ENCODE data around the gene CCNB1IP1. TPM values are rescaled to one million over a fixed set of nuclear protein-coding genes. Genes with fewer than 3 reads are reported as not detected.

CCNB1IP1 gene
- 124 TPM for polyA plus RNA-seq (2012; ENCODE audit: insufficient read depth, insufficient read length, low read depth)

DNA sequence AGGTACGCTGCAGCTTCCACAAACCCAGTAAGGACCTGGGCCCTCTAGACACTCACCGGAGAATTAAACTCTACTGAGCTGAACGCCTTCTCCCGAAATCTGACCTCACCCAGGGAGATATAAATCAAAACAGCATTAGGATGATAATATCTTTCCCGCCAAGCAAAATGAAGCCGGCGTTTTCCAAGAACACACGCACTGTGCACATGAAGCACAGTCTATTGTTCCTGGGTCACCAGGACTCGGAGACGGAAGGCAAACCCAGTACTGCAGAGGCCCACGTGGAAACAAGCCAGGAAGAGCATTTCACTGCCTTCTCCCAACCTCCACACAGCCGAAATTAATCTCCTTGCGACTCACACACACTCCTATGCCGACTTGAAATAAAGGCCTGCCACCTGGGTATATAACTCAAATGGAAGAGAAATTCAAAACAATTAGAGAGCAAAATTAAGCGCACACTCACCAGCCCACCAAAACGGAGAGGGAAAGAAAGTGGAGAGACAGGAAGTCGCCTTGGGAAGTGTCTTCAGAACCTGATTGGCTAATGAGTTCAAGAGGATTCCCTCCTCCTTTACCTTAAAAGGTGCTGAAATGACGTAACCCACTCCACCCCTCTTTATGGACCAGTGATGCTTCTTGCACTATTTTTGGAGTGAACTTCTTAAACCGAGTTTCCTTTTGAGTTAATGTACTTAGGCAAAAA is at the start of gene CCNB1IP1:
Gene CCNB1IP1 (minus strand): TSS at position 492 of the 706 bp plus-strand sequence. CDS start 16,756 bp downstream, outside the sequence.
- Histone ChIP-seq H3K4me3 (ENCODE audit: low read depth, low read length) (peak within 1 kb of the TSS; percentile 92), H3K4me1 (no peaks in the 10 kb centered on the region), H3K27me3 (no peaks in the 10 kb centered on the region), H3K9me3 (no peaks in the 10 kb centered on the region), H3K36me3 (peaks cover 25% of the 10 kb centered on the region)
- TF ChIP-seq CTCF (IDR thresholded peaks at IDR 0.05; ENCODE audit: low read depth, low read length): no peak
- DNase-seq: peak; percentile 64

- H3K9me3 ChIP-seq: no peaks in the 10 kb centered on the region
- DNase-seq: no peak
- no peak overlapping the region for H3K4me3 ChIP-seq (ENCODE audit: low read depth, low read length)
- no peaks in the 10 kb centered on the region for H3K27me3 ChIP-seq
- no peak for TF ChIP-seq CTCF (IDR thresholded peaks at IDR 0.05; ENCODE audit: low read depth, low read length)
- no peaks in the 10 kb centered on the region for H3K4me1 ChIP-seq
- no peaks in the 10 kb centered on the region; the same call in 1 of the 2 replicates for H3K36me3 ChIP-seq
Measured at GRCh38 chr14:20382526-20382925, 49.4 kb upstream of the CCNB1IP1 start.

- H3K4me1 ChIP-seq: no peaks in the 10 kb centered on the region
- H3K27me3 ChIP-seq: no peaks in the 10 kb centered on the region
- H3K4me3 ChIP-seq (ENCODE audit: low read depth, low read length): no peak overlapping the region
- H3K9me3 ChIP-seq: no peaks in the 10 kb centered on the region
- no peak for TF ChIP-seq CTCF (IDR thresholded peaks at IDR 0.05; ENCODE audit: low read depth, low read length)
- H3K36me3 ChIP-seq: no peaks in the 10 kb centered on the region; the same call in 1 of the 2 replicates
- no peak for DNase-seq
Measured at GRCh38 chr14:20381341-20381740, 48.3 kb upstream of the CCNB1IP1 start.

DNA sequence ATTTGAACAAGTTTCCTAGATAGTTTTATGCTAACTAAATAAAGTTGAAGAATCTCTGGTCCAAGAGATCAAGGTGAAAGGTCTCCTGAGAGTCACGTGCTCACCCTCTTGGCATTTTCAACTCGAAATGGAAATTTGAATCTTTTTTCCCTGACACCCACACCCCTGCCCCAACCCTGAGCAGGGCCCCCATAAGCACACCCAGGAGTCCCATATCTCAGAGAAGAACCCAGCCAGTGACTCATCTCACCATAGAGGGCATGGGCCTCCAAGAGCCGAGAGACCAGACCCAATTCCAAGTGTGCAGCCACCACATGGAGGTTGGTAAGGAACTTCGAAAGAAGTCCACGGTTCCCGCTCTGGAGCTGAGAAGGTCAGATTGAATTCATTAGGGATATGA is 47.6 kb upstream of the CCNB1IP1 start:
- H3K36me3 ChIP-seq: no peaks in the 10 kb centered on the region
- TF ChIP-seq CTCF (IDR thresholded peaks at IDR 0.05; ENCODE audit: low read depth, low read length): no peak
- no peak for DNase-seq

DNA sequence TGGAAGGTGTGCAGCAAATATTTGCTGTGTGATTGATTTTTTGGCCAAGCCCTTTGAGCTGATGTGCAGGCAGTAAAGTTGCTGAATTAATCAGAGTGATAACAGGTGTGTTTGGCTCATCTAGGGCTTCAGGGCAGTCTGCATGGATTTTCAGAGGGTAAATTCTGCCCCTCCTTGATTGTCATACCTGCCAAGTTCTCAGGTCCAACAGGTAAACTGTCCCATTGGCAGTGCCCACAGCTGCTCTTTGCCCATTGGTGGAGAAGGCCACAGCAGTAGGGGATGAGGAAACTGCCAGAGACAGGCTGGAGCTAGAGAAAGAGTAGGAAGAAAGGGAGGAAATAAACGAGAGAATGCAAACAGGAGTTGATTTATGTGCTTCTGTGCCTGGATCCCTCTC is 46.7 kb upstream of the CCNB1IP1 start:
- H3K9me3 ChIP-seq: no peaks in the 10 kb centered on the region
- TF ChIP-seq CTCF (IDR thresholded peaks at IDR 0.05; ENCODE audit: low read depth, low read length): no peak
- H3K4me1 ChIP-seq: no peaks in the 10 kb centered on the region
- no peak for DNase-seq
- H3K4me3 ChIP-seq (ENCODE audit: low read depth, low read length): no peak overlapping the region
- H3K36me3 ChIP-seq: no peaks in the 10 kb centered on the region
- no peaks in the 10 kb centered on the region for H3K27me3 ChIP-seq

More for the DNA sequence above, 47.6 kb upstream of the CCNB1IP1 start:
- no peak overlapping the region for H3K4me3 ChIP-seq (ENCODE audit: low read depth, low read length)
- no peaks in the 10 kb centered on the region for H3K9me3 ChIP-seq
- no peaks in the 10 kb centered on the region for H3K4me1 ChIP-seq
- H3K27me3 ChIP-seq: no peaks in the 10 kb centered on the region

- Histone ChIP-seq H3K36me3 (no peaks in the 10 kb centered on the region), H3K4me3 (ENCODE audit: low read depth, low read length) (no peak overlapping the region), H3K27me3 (no peaks in the 10 kb centered on the region), H3K4me1 (no peaks in the 10 kb centered on the region), H3K9me3 (no peaks in the 10 kb centered on the region)
- TF ChIP-seq CTCF (IDR thresholded peaks at IDR 0.05; ENCODE audit: low read depth, low read length): no peak
- DNase-seq: no peak
Measured at GRCh38 chr14:20377171-20377570, 44.1 kb upstream of the CCNB1IP1 start.

All from BE2C (cell line).